HG03108 (cell line): Measurements from ENCODE around the gene CDNF.
"Not testable (repeated sequence)": the region's sequence is repeated elsewhere in the genome, so short reads cannot be mapped to it uniquely, and the experiment has no call there.

Source experiments
- ATAC-seq: cut with Tn5 transposase; IDR thresholded peaks from one replicate; pipeline ENCODE4 v1.9.1; 2021; ENCODE audit warnings: moderate library complexity; ENCODE audit not compliant: unreplicated experiment

The CDNF gene

GRCh38 chr10:14837757-14838581 is at the start of gene CDNF, which contains the start of the genes HSPA14 and MSANTD7:
TSS of gene CDNF (minus strand) at chr10:14838037. CDS start at chr10:14837946, 91 bp downstream.
TSS of gene HSPA14 (plus strand) at chr10:14838306. CDS start at chr10:14838403, 97 bp downstream.
TSS of gene MSANTD7 (plus strand) at chr10:14838306. CDS start at chr10:14842285, 3,979 bp downstream.
- ATAC-seq: peak; percentile 96

- no peak for ATAC-seq
Measured at GRCh38 chr10:14884082-14884481, 46.2 kb upstream of the CDNF start.

GRCh38 chr10:14880229-14880628 is 42.4 kb upstream of the CDNF start:
- ATAC-seq: no peak

- ATAC-seq: no peak
Measured at GRCh38 chr10:14879928-14880193, 42.0 kb upstream of the CDNF start.

GRCh38 chr10:14879124-14879927 is 41.5 kb upstream of the CDNF start:
- peak; percentile 7 for ATAC-seq

GRCh38 chr10:14878266-14879123 is 40.7 kb upstream of the CDNF start, which contains the start of gene SUV39H2:
TSS of gene SUV39H2 (plus strand) at chr10:14878866. CDS start at chr10:14878889, 23 bp downstream.
- peak; percentile 95 for ATAC-seq

GRCh38 chr10:14876764-14877163 is 38.9 kb upstream of the CDNF start:
- no peak for ATAC-seq

GRCh38 chr10:14875941-14876340 is 38.1 kb upstream of the CDNF start:
- no peak for ATAC-seq

GRCh38 chr10:14873090-14873760 is 35.4 kb upstream of the CDNF start:
- ATAC-seq: peak; percentile 43

GRCh38 chr10:14864871-14865270 is 27.0 kb upstream of the CDNF start:
- not testable (repeated sequence) for ATAC-seq

- not testable (repeated sequence) for ATAC-seq
Measured at GRCh38 chr10:14864466-14864865, 26.6 kb upstream of the CDNF start.

- ATAC-seq: no peak
Measured at GRCh38 chr10:14860791-14861190, 23.0 kb upstream of the CDNF start.

GRCh38 chr10:14859775-14860174 is 21.9 kb upstream of the CDNF start:
- ATAC-seq: no peak

- no peak for ATAC-seq
Measured at GRCh38 chr10:14859043-14859442, 21.2 kb upstream of the CDNF start.

GRCh38 chr10:14858338-14858960 is 20.6 kb upstream of the CDNF start:
- no peak for ATAC-seq

- ATAC-seq: no peak
Measured at GRCh38 chr10:14855453-14855852, 17.6 kb upstream of the CDNF start.

GRCh38 chr10:14852236-14852635 is 14.4 kb upstream of the CDNF start:
- no peak for ATAC-seq

- no peak for ATAC-seq
Measured at GRCh38 chr10:14844948-14845347, 7.1 kb upstream of the CDNF start.

- no peak for ATAC-seq
Measured at GRCh38 chr10:14843327-14843988, 5.6 kb upstream of the CDNF start.
